HL-60 (cell line): ENCODE measurements around the gene BAZ2B.

ENCODE experiments used
- DNase-seq, 2 experiments: peaks; one replicate each; pipeline ENCODE4 v3.0.0-alpha.2; 2010 to 2020; ENCODE audit warnings: low read depth in 1 of 2, low spot score in 1 of 2
- H3K27ac ChIP-seq: fragments of 250-450 bp; sonication (Bioruptor Pico); replicated peaks from 2 replicates; pipeline ENCODE4 v1.5.1; 2020; ENCODE audit warnings: mild to moderate bottlenecking, moderate library complexity
- H3K27me3 ChIP-seq: fragments of 250-450 bp; sonication (Bioruptor Pico); 2 replicates; pipeline ENCODE4 v1.5.1; 2021; ENCODE audit warnings: mild to moderate bottlenecking, moderate library complexity; ENCODE audit not compliant: insufficient read depth, poor library complexity, severe bottlenecking
- H3K4me3 ChIP-seq: replicated peaks from 2 replicates; pipeline ENCODE4 v1.5.1; 2011; ENCODE audit warnings: mild to moderate bottlenecking, control low read depth, low read length; ENCODE audit not compliant: insufficient read depth
- GABPA ChIP-seq: IDR thresholded peaks from 2 replicates; pipeline ENCODE4 v1.6.1; 2012; ENCODE audit warnings: low read depth
- POLR2AphosphoS5 ChIP-seq: IDR thresholded peaks from 2 replicates; pipeline ENCODE4 v1.6.1; 2012; ENCODE audit warnings: low read depth
- SPI1 ChIP-seq: IDR thresholded peaks from 2 replicates; pipeline ENCODE4 v1.6.1; 2012; ENCODE audit warnings: low read depth, mild to moderate bottlenecking, borderline replicate concordance
- TF ChIP-seq, protein P1 (sequence below): IDR thresholded peaks from one replicate; pipeline ENCODE4 v1.5.1; 2011; ENCODE audit warnings: low read length, control low read depth, inconsistent platforms; ENCODE audit not compliant: insufficient read depth
- TF ChIP-seq, protein P2 (sequence below): IDR thresholded peaks from 2 replicates; pipeline ENCODE4 v1.6.1; 2012; ENCODE audit warnings: low read depth; ENCODE audit not compliant: insufficient replicate concordance

BAZ2B gene

DNA sequence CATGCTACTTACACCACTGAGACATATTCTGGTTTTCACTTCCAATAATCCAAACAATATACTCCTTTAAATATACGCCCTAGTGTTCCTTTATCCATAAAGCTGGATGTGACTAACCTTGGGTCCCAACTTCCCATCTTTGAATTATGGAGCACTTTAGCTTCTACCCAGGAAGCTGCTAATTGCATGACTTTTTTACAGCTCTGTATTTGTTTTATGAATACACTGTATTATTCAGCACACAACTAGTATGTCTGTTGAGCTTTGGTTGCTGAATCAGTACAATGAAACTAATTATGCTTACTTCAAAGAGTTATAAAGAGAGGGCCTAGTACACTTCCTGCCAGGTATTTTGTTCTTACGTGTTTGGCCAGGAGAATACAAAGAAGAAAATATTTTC is 118.5 kb downstream of the BAZ2B start:
- Histone ChIP-seq H3K27me3 (no peaks in the 10 kb centered on the region), H3K27ac (no peak overlapping the region; the same call in 1 of the 2 replicates), H3K4me3 (no peak overlapping the region)
- no peak for DNase-seq
- TF ChIP-seq, protein P1, sequence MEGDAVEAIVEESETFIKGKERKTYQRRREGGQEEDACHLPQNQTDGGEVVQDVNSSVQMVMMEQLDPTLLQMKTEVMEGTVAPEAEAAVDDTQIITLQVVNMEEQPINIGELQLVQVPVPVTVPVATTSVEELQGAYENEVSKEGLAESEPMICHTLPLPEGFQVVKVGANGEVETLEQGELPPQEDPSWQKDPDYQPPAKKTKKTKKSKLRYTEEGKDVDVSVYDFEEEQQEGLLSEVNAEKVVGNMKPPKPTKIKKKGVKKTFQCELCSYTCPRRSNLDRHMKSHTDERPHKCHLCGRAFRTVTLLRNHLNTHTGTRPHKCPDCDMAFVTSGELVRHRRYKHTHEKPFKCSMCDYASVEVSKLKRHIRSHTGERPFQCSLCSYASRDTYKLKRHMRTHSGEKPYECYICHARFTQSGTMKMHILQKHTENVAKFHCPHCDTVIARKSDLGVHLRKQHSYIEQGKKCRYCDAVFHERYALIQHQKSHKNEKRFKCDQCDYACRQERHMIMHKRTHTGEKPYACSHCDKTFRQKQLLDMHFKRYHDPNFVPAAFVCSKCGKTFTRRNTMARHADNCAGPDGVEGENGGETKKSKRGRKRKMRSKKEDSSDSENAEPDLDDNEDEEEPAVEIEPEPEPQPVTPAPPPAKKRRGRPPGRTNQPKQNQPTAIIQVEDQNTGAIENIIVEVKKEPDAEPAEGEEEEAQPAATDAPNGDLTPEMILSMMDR: no peak
- TF ChIP-seq SPI1 (no peak), POLR2AphosphoS5 (no peak)

DNA sequence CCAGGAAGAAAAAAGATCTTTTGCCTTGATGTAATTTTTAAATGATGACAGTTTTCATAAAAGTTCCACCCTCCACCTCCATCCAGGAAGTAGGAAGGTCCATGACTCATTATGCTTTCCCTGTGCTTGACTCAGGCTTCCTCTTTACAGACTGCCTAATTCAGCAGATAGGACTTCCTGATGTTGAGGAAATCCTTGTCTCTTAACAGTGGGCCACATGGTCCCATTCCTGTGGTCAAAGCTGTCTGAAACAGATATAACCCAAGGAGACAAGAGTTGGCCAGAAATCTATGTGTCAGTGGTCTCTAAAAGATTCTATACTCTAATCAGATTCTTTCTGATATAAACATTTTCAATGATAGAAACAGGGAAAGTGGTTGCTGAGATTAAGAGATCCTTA is 119.1 kb downstream of the BAZ2B start:
- TF ChIP-seq SPI1: peak; percentile 90
- TF ChIP-seq, protein P2, sequence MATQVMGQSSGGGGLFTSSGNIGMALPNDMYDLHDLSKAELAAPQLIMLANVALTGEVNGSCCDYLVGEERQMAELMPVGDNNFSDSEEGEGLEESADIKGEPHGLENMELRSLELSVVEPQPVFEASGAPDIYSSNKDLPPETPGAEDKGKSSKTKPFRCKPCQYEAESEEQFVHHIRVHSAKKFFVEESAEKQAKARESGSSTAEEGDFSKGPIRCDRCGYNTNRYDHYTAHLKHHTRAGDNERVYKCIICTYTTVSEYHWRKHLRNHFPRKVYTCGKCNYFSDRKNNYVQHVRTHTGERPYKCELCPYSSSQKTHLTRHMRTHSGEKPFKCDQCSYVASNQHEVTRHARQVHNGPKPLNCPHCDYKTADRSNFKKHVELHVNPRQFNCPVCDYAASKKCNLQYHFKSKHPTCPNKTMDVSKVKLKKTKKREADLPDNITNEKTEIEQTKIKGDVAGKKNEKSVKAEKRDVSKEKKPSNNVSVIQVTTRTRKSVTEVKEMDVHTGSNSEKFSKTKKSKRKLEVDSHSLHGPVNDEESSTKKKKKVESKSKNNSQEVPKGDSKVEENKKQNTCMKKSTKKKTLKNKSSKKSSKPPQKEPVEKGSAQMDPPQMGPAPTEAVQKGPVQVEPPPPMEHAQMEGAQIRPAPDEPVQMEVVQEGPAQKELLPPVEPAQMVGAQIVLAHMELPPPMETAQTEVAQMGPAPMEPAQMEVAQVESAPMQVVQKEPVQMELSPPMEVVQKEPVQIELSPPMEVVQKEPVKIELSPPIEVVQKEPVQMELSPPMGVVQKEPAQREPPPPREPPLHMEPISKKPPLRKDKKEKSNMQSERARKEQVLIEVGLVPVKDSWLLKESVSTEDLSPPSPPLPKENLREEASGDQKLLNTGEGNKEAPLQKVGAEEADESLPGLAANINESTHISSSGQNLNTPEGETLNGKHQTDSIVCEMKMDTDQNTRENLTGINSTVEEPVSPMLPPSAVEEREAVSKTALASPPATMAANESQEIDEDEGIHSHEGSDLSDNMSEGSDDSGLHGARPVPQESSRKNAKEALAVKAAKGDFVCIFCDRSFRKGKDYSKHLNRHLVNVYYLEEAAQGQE: no peak
- DNase-seq: peak; percentile 68 to 81
- Histone ChIP-seq H3K27me3 (no peaks in the 10 kb centered on the region), H3K27ac (peak overlapping the region; percentile 52), H3K4me3 (no peak overlapping the region)

DNA sequence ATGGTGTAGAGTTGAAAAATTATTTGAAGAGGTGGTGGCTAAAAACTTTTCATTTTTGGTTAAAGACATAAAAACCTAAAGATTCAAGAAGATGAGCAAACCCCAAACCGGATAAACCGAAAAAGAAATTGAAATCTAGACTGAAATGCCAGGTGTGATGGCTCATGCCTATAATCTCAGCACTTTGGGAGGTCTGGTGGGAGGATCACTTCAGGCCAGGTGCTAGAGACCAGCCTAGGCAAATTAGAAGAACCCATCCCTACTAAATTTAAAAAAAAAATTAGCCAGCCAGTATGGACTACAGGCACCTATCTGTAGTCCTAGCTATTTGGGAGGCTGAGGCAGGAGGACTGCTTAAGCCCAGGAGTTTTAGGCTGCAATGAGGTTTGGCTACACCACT is 126.9 kb downstream of the BAZ2B start:
- Histone ChIP-seq H3K27ac (no peak overlapping the region), H3K27me3 (no peaks in the 10 kb centered on the region), H3K4me3 (no peak overlapping the region)
- no peak for TF ChIP-seq POLR2AphosphoS5
- DNase-seq: no peak

DNA sequence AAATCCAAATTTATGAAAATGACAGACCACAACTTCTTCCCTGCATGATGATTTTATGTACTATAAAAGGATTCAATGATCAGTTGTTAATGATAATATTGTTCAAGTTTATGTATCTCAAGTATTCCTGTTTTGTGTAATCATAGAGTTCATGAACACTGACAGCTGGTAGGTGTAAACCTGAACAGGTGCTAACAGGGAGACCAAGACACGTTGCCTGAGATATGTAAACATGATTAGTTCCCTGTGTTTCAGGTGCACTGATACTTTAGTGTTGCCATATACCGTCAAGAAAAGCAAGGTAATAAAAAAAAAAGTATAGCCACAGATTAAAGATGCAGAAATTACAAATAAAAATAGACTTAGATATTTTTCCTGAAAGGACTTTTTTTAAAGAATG is 131.8 kb downstream of the BAZ2B start:
- TF ChIP-seq, protein P2: no peak
- TF ChIP-seq POLR2AphosphoS5: no peak
- TF ChIP-seq, protein P1: no peak
- TF ChIP-seq SPI1: no peak
- TF ChIP-seq GABPA: no peak
- no peaks in the 10 kb centered on the region for H3K27me3 ChIP-seq
- no peak overlapping the region for H3K27ac ChIP-seq
- DNase-seq: no peak
- no peak overlapping the region for H3K4me3 ChIP-seq

DNA sequence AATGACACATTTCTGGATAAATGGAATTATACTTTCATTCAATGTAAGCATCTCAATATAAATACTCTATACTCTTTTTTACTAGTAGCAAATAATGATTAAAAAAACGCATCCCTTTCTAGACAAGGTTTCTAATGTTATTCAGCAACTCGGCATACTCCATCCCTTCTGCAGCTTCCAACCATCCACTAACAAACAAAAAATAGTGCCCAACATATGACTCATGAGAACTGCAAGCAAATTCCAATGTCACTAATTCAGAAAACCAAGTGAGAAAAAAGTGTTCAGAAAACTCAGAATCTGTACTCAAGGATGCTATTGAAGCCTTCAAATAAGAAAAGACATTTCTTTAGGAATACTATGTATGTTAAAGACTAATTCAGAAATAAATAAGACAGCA is 140.0 kb downstream of the BAZ2B start:
- Histone ChIP-seq H3K27me3 (no peaks in the 10 kb centered on the region), H3K27ac (no peak overlapping the region), H3K4me3 (no peak overlapping the region)
- TF ChIP-seq, protein P2: no peak
- no peak for TF ChIP-seq GABPA
- no peak for DNase-seq
